Neural progenitor cell (in vitro differentiated cells): ENCODE results near the gene PTPN14.

ENCODE experiments used
- EZH2 ChIP-seq: fragments of 200-600 bp; sonication (generic); IDR thresholded peaks from 2 replicates; pipeline ENCODE4 v1.6.1; 2017; ENCODE audit warnings: antibody characterized with exemption, mild to moderate bottlenecking, moderate library complexity
- TF ChIP-seq, protein P1 (sequence below): fragments of 200-600 bp; sonication (generic); IDR thresholded peaks from 2 replicates; pipeline ENCODE4 v1.5.1; 2017; ENCODE audit warnings: antibody characterized with exemption, mild to moderate bottlenecking

DNA sequence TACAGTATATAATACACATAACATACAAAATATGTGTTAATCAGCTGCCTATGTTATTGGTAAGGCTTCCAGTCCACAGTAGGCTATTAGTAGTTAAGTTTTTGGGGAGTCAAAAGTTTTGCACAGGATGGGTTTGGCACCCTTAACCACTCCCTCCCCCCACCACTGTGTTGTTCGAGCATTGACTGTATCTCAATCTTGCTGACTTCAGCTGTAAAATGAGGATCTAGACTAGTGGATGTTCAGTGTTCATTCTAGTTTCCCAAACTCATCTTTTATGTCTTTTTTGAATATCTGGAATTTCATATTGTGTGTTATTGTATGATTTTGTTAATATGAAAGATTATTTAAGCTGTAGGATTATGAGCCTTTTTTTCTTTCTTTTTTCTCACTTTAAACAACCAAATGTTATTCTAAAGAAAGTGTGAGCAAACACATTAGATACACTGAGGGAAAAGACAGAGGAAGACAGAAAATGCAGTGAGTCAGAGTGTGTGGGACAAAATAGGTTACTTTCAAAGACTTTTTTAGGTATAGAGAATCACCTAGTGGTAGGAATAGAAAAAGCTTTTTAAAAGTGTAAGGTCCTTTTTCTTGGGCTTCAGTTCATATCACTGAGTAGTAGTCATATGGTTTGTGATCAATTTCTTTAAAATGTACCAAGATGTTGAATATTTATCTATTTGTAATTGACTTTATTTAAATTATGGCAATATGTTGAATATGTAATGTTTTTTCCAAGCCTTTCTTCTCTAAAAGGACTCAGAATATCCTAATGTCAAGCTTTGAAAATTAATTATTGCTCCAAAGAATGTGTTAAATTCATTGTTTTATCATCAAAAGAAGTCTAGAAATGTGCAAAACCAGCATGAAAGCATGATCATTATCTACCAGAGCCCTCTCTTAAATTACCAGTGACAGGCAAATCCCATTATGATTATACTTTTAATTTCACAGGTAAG, 33.7 kb upstream of the PTPN14 start:
- TF ChIP-seq, protein P1, sequence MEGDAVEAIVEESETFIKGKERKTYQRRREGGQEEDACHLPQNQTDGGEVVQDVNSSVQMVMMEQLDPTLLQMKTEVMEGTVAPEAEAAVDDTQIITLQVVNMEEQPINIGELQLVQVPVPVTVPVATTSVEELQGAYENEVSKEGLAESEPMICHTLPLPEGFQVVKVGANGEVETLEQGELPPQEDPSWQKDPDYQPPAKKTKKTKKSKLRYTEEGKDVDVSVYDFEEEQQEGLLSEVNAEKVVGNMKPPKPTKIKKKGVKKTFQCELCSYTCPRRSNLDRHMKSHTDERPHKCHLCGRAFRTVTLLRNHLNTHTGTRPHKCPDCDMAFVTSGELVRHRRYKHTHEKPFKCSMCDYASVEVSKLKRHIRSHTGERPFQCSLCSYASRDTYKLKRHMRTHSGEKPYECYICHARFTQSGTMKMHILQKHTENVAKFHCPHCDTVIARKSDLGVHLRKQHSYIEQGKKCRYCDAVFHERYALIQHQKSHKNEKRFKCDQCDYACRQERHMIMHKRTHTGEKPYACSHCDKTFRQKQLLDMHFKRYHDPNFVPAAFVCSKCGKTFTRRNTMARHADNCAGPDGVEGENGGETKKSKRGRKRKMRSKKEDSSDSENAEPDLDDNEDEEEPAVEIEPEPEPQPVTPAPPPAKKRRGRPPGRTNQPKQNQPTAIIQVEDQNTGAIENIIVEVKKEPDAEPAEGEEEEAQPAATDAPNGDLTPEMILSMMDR: peak; percentile 75
- TF ChIP-seq EZH2: no peak
